SK-N-SH (cell line): ENCODE measurements around the gene DZIP3.

ENCODE experiments used
- FOXJ3 ChIP-seq: sonication (generic); formaldehyde crosslinking; IDR thresholded peaks from 2 replicates; pipeline ENCODE4 v1.5.1; 2020; ENCODE audit warnings: mild to moderate bottlenecking, missing genetic modification reagents
- RFX5 ChIP-seq: IDR thresholded peaks from 2 replicates; pipeline ENCODE4 v1.6.1; 2012; ENCODE audit warnings: mild to moderate bottlenecking, improper control_type of control experiment, low read length
- USF1 ChIP-seq: IDR thresholded peaks from 2 replicates; pipeline ENCODE4 v1.4.0; 2012; ENCODE audit warnings: low read depth, borderline replicate concordance
- USF2 ChIP-seq: fragments of 150-350 bp; IDR thresholded peaks from 2 replicates; pipeline ENCODE4 v1.6.1; 2017; ENCODE audit warnings: antibody characterized with exemption, low read length, low read depth, borderline replicate concordance

GRCh38 chr3:108590460-108590859, 938 bp downstream of the DZIP3 start:
- TF ChIP-seq USF2 (no peak), USF1 (no peak), FOXJ3 (CRISPR knock-in tag) (no peak), RFX5 (no peak)
